HG03039 (cell line): ENCODE data around the gene TBRG4.

Experiments
- ATAC-seq: cut with Tn5 transposase; IDR thresholded peaks from one replicate; pipeline ENCODE4 v1.9.1; 2021; ENCODE audit warnings: mild to moderate bottlenecking, moderate library complexity; ENCODE audit not compliant: unreplicated experiment

The TBRG4 gene

DNA sequence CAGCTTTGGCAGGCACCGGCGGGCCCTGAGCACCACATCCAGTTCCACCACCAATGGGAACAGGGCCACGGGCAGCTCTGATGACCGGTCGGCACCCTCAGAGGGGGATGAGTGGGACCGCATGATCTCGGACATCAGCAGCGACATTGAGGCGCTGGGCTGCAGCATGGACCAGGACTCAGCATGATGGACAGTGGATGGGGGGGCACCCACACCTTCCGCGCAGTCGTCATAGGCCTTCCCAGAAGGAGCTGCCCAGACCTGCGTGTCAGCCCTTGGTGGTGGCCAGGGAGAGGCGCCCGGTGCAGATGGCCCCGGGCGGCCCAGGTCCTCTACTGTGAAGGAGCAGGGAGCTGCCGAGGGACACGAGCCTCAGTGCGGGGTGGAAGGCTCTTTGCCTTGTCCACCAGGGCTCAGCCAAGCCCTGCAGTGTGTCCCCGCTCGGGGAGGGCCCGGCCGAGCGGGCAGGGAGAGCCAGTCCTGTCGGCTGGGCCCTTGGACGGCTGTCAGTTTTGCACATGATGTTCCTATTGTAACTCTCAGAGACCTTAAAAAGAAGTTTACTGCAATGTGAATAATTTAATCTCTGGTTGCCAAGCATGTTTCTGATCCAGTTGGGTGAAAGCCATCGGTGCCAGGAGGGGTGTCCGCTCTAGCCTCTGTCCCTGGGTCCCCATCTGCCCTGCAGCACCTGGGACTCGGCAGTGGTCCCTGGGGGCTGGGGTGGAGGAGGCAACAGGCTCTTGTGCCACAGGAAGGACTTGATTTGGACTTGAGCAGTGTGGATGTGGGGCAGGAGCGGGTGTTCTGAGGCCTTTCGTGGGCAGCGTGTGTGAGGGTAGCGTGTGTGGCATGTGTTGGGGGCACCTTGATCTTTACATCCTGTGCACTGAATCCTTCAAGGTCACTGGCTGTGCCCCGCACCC is 35.4 kb downstream of the TBRG4 start:
- no peak for ATAC-seq

DNA sequence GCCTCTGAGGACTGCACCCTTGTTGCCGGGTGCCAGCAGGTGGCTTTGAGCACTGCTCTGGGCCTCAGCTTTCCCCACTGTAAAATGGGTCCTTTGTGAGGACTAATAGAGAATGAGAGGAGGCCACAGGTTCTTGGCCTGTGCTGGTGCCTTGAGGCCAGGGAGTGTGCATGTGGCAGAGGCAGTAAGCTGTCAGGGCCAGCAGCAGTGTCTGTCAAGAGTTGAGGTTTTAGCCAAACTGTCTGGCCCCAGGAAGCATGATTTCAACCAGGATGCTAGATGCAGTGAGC is 36.2 kb downstream of the TBRG4 start:
- no peak for ATAC-seq

DNA sequence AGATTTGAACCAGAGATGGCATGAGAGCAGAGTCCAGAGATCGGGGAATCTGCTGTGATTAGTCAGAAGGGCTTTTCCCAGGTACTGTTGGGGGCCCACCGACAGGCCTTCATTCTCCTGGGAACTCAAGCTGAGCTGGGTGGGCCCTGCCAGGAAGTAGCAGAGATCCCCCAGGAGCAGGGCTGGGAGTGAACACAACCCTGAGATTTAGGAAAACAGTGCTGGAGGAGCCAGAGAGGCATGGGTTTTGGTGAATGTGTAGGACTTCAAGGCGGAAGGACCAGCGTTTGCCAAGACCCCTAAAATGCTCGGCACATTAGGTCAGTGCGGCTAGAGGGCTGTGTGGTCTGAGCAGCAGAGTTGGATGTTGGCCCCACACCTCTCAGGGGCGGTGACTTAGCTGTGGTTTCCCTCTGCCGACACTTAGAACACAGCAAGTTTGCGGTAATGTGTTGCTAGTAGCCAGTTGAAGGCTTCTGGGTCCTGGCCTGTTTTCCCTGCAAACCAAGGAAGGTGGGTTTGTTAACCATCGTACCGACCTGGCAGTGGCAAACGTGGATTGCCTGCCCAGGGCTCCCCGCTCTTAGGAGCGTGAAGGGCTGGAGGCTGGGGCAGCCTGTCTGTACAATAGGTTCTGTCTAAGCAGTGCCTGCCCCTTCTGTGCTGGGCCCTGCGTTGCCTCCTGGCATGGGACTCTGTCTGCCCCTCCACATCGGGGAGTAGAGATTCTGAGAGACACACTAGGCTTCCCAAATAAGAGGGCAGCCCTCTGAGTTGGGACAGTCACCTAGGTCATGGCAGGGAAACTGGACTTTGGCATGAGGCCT is 36.8 kb downstream of the TBRG4 start:
- no peak for ATAC-seq

DNA sequence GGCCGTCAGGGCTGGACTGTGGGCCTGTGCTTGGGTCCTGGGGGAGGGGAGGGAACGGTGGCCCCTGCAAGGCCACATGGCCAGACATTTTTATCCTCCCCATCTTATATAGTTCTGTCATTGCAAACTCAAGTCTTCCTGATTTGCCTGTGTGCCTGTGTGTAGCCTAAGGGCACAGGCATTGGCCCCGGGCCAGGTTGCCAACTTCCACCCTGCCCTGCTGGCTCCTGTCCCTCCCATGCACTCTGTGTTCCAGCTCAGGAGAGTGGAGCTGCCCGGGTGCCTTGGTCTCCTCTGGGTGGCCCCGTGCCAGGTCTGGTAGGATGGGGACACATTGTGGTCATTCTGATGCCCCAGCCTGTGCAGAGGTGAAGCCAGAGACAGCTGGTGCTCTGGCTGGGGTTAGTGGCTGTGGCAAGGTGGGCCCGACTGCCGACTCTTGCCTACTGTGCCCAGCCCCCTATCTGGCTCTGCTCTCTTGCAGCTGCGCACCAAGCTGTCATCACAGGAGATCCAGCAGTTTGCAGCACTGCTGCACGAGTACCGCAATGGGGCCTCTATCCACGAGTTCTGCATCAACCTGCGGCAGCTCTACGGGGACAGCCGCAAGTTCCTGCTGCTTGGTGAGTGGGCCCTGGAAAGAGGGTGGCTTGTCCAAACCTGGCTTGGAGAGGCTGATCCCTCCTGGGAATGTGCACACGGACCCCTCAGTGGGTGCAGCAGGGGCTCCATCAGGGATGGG is 37.5 kb downstream of the TBRG4 start:
- ATAC-seq: no peak

DNA sequence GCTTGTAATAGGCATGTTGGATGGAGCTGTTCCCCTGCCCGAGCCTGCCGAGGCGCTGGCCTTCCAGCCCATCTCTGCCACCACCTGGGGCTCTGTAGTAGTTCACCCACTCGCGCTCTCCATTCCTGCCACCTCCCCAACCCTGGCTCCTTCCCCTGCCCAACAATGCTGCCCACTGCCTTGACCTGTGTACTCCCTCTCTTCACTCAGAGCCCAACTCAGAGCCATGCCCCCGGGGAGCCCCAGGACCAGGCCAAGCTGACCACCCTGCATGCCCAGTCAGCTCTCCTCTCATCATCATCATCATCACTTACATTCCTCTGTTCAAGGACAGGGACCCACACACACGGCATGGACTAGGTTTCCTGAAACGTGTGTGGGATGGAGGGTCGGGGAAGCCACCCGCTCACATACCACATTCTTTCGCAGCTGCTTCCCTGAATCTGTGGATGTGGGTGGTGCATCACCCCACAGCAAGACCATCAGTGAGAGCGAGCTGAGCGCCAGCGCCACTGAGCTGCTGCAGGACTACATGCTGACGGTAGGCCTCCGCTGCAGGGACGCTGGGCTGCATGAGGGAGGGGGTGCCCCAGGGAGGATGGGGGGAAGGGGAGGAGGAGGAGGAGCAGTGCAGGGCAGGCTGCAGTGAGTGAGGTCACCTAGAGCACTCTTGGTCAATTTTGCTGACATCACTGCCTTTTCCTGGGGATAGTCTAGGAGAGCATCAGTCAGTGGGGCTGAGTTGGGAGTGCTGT is 38.3 kb downstream of the TBRG4 start:
- ATAC-seq: no peak

DNA sequence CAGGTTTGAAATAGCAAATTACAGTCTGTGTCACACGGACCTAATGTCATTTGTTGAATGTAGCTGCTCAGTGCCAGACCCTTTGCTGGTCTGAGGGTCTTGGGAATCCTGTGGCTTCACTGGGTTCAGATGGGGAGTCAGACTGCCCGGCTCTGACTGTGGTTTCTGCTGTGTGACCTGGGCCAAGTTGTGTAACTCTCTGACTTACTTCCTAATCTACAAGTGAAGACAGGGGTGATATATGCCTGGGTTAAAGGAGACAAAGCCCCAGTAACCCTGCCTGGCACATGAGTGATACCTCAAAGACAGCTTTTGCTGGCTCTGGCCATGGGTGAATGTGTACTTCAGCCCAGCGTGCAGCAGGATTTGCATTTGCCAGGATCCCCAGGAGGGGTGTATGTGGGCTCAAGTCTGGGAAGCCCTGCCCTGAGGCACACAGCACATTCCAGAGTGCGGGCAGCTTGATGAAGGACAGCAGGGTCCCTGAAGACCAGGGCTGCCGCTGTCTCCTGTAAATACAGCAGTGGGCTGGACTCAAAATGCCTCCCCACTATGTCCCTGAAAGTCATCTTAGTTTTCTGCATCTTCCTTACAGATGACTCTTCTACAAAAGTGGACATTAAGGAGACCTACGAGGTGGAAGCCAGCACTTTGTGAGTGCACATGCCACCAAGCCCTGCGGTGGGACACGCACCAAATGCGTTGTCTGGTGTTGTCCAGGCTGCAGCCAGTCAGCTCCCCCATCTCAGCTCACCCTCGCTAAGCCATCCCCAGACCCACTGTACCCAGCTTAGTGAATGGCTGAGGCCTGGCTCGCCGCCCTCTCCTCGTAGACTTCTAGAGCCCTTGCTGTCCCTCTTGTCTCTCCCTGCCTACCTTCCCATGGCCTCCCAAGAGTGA is 39.1 kb downstream of the TBRG4 start:
- no peak for ATAC-seq

DNA sequence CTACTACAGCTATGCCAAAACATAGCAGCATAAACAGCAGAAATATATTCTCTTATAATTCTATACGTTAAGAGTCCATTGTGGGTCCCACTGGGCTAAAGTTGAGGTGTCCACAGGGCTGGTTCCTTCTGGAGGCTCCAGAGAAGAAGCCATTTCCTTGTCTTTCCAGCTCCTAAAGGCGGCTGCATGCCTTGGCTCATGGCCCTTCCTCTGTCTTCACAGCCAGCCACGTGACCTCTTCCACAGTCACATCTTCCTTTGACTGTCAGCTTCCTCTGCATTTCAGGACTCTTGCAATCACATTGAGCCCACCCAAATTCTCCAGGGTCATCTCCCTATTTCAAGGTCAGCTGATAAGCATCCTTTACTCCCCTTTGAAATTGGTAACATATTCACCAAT is 40.0 kb downstream of the TBRG4 start:
- no peak for ATAC-seq

DNA sequence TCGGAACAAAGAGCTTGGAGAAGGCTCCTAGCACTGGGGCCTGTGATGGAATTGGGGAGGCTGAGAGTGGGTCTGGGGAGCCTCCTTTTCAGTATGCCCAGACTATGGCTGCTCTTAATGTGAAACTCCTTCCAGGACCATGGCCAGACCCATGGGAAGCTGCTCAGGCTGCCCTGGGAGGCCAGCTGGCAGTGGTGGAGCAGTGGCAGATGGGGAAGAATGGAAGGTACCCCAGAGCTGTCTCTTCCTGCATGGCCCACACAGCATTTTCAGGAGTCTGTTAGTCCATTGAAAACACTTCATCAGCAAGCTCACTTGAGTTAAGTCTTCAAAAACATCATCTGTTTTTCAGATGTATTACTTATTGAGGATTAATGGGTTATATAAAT is 41.2 kb downstream of the TBRG4 start:
- ATAC-seq: no peak

DNA sequence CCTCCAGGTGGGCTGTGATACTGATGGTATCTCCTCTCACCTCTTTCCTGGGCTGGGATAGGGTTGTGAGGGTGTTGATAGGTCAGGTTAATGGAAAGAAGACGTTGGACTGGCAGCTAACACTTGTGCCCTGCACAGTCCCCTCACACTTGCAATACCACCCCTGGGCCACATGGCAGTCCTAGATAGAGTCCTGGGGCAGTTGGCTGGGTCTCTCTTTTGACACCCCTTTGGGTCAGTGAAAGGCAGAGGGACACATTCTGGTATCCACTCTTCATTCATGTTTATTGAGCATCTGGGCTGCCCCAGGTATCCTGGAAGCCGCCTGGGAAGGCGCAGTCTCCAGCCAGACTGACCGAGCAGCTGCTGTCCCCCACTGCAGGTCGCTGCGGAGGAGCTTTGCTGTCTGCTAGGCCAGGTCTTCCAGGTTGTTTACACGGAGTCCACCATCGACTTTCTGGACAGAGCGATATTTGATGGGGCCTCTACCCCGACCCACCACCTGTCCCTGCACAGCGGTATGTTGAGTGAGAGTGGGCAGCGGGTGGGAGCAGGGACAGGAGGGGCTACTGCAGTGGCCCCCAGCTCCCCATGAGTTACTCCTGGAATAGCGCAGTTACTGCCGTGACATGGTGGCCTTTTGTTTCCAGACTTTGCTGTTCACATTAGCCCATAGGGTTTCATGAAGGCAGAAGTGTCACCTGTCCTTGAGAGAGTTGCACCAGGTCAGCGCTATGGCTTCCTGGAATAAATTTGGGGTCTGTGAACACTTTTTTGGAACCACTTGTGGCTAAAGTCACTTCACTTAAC is 41.8 kb downstream of the TBRG4 start:
- ATAC-seq: no peak

DNA sequence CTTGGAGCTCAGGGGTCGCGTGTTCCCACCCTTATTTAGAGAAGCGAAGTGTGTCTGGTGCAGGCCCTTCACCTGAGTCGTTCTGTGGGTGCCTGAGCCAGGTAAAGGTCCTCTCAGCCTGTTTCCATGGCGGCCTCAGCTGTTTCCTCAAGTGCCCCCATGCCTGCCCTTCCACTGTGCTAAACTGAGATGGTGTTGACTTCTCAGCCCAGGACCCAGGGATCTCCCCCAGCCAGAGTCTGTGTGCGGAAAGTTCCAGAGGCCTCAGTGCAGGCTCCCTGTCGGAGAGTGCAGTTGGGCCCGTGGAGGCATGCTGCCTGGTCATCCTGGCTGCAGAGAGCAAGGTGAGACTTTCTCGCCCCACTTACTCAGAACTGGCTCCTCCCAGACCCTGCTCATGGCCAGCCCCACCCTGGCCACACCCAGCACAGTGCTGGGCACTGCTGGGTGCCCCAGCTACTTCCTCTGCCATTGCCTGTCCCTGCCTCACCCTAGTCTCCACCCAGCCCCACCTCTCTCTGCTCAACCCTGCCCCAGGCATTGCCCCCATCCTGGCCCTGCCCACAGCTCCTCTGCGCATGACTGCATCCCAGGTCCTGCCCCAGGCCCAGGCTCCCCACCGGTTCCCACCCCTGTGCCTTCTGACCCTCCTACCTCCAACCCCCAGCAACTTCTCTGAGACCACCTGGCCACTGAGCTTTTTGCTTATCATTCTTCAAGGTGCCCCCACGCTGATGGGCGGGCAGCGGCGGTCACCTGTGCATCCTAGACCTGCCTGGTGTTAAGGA is 43.1 kb downstream of the TBRG4 start:
- ATAC-seq: no peak

DNA sequence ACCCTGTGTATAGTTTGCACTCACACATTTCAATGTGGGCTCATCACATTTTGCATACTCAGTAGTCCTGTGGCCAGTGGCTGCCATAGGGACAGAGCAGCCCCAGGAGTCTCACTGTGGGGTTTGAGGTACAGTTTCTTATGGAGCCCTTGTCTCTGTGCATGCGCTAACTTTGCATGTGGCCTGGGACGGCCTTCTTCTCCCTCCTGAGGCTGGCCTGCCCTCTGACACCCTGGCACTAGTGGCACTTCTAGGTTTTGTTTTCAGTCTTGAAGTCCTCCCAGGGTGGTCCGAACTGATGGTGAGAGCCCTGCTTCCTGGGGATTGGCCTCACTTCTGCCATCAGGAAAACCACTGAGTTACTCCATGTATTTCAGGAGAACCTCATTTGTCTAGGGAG is 43.9 kb downstream of the TBRG4 start:
- ATAC-seq: no peak

DNA sequence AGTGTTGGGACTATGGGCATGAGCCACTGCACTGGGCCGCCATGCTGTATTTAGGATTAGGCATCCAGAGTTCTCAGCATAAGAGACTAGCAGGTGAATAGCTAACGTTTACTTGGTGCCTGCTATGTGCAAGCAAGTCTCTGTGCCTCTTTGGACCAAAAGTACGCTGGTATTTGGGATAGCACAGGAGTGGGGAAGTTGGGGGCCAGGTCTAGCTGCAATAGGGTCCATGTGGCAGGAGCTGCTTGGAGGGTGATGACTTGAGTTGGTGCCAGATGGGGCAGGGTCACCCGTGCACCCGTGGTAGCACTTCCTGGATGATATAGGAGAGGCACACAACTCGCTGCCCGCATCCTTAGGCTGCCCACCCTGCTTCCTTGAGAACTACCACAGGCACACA is 45.1 kb downstream of the TBRG4 start:
- no peak for ATAC-seq

DNA sequence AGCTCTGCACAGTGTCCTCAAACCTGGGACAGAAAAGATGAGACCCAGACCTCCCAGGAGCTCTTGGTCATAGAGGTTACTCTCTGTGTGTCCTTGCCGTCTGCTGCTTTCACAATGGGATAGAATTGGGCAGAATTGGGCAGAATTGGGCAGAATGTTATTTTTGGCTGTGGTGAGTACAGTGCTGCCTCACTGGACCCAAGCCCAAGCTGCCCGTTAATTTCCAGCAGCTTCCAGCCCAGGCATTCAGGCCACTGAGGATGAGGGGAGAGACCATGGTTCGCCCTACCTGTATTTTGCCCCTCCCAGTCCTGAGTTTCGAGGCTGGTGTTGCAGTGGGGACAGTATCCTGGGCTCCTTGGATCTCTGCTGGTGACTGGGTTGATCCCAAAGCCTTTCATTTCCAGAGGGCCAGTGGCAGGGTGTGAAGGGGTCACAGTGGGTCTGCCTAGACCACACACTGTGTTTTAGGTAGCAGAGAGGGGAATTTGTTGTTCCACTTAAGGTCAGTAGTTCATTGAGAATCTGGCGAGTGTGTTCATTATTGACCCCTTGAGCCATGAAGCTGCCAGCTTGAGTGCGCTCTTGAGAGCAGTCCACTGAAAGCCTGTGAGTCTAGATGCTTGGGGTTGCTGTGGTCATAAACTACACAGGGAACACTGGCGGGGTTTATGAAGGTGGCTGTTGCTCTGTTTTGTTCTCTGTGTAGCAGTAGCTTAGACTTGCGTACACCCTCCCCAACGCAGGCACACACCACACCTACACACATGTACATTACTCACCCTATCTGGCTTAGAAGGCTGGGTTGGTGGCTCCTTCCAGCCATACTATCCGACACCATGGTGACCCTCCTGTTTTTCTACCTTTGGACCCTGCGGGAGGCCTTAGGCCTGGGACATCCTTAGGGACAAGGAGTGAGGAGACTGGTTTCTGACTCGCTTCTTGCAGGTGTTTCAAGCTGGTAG is 46.2 kb downstream of the TBRG4 start:
- no peak for ATAC-seq

DNA sequence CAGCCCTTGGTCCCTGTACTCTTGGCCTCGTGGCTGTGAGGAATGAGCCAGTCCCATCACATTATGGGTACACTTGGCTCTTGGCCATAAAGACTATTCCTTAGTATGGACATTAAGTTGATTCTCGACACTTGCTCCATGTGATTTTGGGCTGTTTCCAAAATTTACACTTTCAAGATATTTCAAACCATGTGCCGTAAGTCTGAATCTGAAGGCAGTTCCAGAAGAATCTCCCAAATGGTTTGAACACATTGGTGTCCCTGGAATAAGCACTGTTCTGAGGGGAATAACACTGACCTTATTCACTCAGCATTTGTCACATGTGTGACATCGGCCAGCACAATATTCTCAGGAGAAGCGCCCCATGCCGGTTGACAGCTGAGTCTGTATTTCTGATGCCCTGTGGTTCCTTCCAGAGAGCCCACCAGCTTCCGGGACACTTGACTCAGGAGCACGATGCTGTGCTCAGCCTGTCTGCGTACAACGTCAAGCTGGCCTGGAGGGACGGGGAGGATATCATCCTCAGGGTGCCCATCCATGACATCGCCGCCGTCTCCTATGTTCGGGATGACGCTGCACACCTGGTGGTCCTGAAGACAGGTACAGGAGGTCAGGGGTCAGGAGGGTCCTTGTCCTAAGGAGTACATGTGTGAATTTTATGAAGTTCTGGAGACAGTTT is 47.3 kb downstream of the TBRG4 start:
- ATAC-seq: no peak

DNA sequence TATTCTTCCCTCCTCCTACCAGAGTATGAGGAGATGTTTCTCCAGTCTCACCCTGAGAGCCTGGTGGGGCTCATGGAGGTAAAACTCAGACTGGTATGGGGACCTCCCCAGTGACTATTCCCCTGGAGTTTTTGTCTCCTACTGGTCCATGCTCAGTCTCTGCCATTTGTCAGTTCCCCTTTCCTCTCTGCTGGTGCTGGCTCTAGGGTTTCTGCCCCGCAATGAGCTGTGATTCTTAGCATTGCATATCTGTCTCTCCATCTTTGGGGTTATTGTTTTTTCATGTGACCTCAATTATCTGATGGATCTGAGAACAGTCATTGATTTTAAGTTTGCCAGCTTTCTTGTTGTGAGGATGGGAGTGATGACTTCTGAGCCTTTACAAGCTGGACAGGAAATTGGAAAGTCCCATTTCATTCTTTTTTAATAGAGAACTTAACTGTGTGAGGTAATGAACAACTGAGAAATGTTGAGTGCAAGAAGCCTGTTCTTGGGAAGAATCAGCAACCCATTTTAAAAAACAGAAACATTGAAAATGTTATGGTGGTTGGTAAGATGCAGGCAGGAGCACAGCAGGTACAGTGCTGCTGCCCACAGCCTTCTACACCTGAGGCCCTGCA is 49.6 kb downstream of the TBRG4 start:
- no peak for ATAC-seq

DNA sequence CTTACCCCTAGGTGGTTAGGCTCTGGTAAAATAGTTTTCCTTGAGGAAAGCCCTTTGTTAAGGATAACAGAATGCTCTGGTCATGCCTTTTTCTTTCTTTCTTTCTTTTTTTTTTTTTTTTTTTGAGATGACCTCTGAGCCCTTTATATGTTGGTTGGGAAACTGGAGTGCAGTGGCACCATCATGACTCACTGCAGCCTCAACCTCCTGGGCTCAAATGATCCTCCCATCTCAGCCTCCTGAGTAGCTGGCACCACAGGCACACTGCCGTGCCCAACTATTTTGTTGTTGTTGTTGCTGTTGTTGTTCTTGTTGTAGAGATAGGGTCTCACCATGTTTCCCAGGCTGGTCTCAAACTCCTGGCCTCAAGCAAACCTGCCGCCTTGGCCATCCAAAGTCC is 50.1 kb downstream of the TBRG4 start:
- ATAC-seq: no peak
